GM18873 (cell line): ENCODE data around the gene PRMT2.

Experiments
- ATAC-seq: cut with Tn5 transposase; IDR thresholded peaks from one replicate; pipeline ENCODE4 v1.9.1; 2021; ENCODE audit warnings: mild to moderate bottlenecking, moderate library complexity, moderate number of reproducible peaks; ENCODE audit not compliant: unreplicated experiment, low FRiP score

PRMT2 gene

GRCh38 chr21:46639489-46640386, 4.3 kb downstream of the PRMT2 start:
- no peak for ATAC-seq

- ATAC-seq = no peak
These were observed 6.2 kb downstream of the PRMT2 start for GRCh38 chr21:46641656-46642055.

GRCh38 chr21:46643379-46644177, 8.1 kb downstream of the PRMT2 start:
- ATAC-seq = no peak

- ATAC-seq = no peak
These were observed 10.4 kb downstream of the PRMT2 start for GRCh38 chr21:46645840-46646239.

- no peak for ATAC-seq
These were observed 11.2 kb downstream of the PRMT2 start for GRCh38 chr21:46646541-46647154.

- ATAC-seq = no peak
These were observed 13.1 kb downstream of the PRMT2 start for GRCh38 chr21:46648539-46648938.

GRCh38 chr21:46649356-46649755, 13.9 kb downstream of the PRMT2 start:
- ATAC-seq = no peak

GRCh38 chr21:46650476-46651098, 15.1 kb downstream of the PRMT2 start:
- no peak for ATAC-seq

GRCh38 chr21:46651121-46651520, 15.6 kb downstream of the PRMT2 start:
- no peak for ATAC-seq

- no peak for ATAC-seq
These were observed 19.8 kb downstream of the PRMT2 start for GRCh38 chr21:46655230-46655629.

GRCh38 chr21:46656820-46657219, 21.3 kb downstream of the PRMT2 start:
- no peak for ATAC-seq

- ATAC-seq = no peak
These were observed 25.0 kb downstream of the PRMT2 start for GRCh38 chr21:46660505-46660904.

- ATAC-seq = no peak
These were observed 25.7 kb downstream of the PRMT2 start for GRCh38 chr21:46661211-46661625.

GRCh38 chr21:46661642-46662366, 26.3 kb downstream of the PRMT2 start:
- no peak for ATAC-seq

GRCh38 chr21:46662367-46662654, 26.8 kb downstream of the PRMT2 start:
- no peak for ATAC-seq

GRCh38 chr21:46662765-46663500, 27.5 kb downstream of the PRMT2 start:
- no peak for ATAC-seq

- no peak for ATAC-seq
These were observed 28.3 kb downstream of the PRMT2 start for GRCh38 chr21:46663754-46664153.

- ATAC-seq = no peak
These were observed 29.0 kb downstream of the PRMT2 start for GRCh38 chr21:46664316-46664995.

GRCh38 chr21:46665566-46665965, 30.1 kb downstream of the PRMT2 start:
- ATAC-seq = no peak
